T-helper 1 cell treated with Interleukin-12 subunit alpha and Interleukin-12 subunit beta and Interleukin-4 antibody, amounts not matched to agents 30 ng/mL and 1 ng/mL, for 36 hours (primary cell): Measurements from ENCODE around the gene UNC79. TPM values are rescaled to one million over a fixed set of nuclear protein-coding genes. Genes with fewer than 3 reads are reported as not detected.
"Not testable (repeated sequence)": the region's sequence is repeated elsewhere in the genome, so short reads cannot be mapped to it uniquely, and the experiment has no call there.

ENCODE experiments used
- intact Hi-C: fragments of 100-400 bp; cut with micrococcal nuclease; formaldehyde crosslinking; loops from one replicate; pipeline ENCODE4 v1.15.1; 2024
- total RNA-seq: library from RNA; stranded (reverse); gene quantifications from 2 replicates; pipeline ENCODE4 v1.2.3, GENCODE V29; 2022

Gene UNC79
- total RNA-seq, 1 donor from 2014 or later: not detected

DNA sequence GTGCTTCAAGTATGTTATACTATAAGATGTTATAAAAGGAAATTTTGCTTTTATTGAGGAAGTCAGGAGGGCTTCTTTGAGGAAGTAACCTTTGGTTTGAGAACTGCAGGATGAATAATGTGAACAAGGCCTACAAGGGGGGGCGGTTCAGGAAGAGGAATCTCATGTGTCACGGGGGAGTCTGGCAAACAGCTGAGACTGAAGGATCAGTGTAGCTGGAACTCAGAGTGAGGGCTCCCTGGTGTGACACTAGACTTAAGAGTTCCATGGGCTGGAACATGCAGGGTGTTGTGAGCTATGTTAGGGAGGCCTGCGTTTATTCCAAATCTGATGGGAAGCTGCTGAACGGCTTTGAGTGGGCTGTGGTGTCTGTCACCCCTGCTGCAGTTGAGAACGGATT is 62.3 kb downstream of the UNC79 start:
- intact Hi-C loops: no loop called here

DNA sequence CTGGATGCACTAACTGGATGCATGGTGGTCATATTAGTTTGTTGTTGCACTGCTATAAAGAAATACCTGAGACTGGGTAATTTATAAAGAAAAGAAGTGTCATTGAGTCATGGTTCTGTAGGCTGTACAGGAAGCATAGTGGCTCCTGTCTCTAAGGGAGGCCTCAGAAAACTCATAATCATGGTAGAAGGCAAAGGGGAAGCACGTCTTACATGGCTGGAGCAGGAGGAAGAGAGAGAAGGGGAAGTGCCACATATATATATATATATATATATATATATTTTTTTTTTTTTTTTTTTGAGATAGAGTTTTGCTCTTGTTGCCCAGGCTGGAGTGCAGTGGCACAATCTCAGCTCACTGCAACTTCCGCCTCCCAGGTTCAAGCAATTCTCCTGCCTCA is 62.9 kb downstream of the UNC79 start:
- intact Hi-C loops: not testable (repeated sequence)

DNA sequence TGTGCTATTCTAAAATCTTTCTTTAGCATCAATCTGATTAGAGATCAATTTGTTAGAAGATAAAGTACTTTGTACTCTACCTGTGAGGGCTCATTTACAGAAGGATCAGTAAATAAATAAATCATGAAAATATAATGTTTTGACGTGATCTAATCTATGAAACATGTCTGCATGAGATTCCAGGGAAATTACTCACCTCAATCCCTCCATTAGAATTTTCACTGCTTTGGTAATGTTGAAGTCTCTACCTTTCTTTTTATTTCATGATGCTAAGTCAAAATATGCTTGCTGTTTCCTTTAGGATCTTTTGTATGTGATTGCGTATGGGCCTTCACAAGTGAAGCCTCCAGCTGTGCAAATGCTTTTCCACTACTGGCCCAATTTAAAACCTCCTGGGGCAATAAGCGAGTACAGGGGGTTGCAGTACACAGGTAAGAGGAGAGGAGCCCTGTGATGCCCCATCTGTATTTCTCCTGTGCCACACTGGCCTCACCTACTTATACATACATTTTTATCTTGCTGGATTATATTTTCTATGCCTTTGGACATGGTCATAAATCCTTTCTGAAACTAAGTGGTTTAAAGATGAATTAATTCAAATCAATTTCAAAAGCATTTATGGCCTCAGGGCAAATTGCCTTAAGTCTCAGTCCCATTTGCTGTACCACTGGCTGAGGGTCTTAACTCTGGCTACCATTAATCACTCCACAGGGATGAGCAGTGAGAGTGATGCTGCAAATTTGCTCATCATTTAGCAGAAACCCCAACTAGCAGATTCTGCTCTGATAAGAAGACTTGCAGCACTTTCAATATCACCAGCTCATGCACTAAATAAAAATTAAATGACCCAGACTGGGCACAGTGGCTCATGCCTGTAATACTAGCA is 66.4 kb downstream of the UNC79 start:
- intact Hi-C loops: no loop called here

GRCh38 chr14:93510056-93510455 is 79.3 kb downstream of the UNC79 start:
- intact Hi-C loops: no loop called here

DNA sequence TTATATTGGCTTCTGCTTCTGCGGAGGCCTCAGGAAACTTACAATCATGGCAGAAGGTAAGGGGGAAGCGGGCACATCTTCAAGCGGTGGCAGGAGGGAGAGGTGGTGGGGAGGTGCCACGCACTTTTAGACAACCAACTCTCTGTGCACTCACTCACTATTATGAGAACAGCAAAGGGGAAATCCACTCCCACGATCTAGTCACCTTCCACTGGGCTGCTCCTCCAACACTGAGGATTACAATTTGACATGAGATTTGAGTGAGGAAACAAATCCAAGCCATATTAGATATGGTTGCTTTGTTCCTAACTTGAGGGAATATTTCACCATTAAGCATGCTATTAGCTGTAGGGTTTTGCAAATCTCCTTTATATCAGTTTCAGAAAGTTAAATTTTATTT is 80.3 kb downstream of the UNC79 start:
- intact Hi-C loops: no loop called here

- intact Hi-C loops: no loop called here
Observed at GRCh38 chr14:93520053-93520607, 89.4 kb downstream of the UNC79 start.

DNA sequence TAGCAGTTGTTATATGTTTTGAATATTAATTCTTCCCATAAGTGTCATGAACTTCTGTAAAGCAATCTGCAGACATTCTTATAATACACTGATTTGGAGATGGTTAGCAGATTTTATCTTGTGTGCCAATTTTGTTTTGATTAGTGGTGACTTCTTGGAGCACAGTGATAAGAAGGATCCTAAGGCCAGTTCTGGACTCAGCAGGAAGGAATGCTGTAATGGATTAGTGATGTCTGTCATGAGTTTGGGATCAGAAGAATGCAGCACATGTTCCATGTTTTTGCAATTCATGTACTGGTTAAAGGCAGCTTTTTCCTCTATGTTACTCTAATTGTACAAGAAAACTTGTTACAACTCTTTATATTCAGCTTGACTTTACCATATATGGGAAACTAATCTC is 91.5 kb downstream of the UNC79 start:
- intact Hi-C loops: no loop called here

GRCh38 chr14:93525216-93525615 is 94.5 kb downstream of the UNC79 start:
- intact Hi-C loops: not testable (repeated sequence)

DNA sequence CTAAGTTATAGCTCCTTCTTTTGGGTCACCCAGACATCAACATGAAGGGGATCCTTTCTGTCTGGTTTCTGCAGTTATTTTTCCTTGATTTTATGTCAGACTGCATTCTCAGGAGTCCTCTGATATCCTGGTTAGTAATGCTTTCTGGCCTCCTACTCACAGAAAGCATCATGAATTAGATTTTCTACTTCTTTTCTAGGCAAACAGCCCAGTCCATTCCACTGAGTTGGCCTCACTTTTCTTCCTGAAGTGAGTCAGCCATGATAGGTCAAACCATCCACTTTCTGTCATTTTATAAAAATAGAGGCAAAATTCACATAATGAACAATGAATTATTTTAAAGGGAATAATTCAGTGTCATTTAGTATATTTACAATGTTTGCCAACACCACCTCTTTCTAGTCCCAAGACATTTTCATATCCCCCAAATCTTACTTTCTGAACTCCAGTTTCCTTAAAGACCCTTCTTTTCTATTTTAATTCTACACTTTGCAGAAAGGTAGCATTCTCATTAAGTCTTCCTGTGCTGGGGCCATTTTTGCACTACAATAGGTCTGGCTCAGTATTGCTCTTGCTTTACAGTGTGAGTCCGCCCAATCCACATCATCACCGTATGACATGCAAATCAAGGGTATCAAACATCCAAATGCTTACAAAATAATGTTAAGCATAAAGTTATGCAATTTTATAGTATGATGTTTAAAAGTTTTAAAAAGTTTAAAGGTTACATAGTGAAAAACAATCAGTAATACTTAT is 95.1 kb downstream of the UNC79 start:
- intact Hi-C loops: no loop called here

DNA sequence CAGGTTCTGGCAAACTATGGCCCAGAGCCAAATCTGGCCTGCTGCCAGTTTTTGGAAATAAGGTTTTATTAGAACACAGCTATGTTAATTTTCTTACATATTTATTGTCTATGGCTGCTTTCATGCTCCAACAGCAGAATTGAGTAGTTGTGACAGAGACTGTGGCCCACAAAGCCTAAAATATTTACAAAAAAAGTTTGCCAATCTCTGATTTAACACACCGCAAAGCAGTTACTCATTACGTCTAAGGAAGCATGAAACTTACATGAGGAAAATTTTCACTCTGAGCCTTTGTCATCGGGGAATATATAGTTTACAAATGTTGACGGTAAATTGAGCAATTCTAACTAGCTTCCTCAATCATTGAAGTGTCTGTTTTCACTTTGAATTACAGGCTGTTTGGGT is 96.5 kb downstream of the UNC79 start:
- intact Hi-C loops: no loop called here

DNA sequence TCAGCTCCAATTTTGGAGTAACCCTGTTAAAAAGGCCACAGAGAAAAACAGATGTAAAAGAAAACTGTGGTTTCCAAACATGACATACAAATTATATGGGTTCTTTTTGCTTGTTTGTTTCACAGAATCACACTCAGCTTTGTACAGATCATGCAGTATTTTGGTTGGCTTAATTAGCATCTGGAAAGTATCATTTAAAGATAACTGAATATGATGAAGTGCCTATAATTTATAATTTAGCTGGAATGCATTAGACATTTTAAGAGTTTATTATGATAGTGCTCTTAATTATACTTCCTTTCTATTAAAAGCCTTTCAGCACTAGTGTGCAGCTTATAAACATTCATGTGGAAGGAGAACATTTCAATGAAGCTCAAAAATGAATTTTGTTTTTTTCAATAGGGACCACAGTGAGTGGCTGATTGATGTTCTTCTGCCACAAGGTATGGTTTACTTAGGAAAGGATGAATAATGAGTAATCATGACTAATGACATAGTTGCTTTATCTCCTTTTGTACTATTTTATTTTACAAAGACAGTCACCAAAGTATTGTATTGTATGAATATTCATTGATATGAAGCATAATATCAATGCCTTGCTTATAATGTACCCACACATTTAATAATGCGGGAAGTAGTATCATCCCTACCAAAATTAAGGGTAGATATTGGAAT is 98.3 kb downstream of the UNC79 start:
- intact Hi-C loops: no loop called here

DNA sequence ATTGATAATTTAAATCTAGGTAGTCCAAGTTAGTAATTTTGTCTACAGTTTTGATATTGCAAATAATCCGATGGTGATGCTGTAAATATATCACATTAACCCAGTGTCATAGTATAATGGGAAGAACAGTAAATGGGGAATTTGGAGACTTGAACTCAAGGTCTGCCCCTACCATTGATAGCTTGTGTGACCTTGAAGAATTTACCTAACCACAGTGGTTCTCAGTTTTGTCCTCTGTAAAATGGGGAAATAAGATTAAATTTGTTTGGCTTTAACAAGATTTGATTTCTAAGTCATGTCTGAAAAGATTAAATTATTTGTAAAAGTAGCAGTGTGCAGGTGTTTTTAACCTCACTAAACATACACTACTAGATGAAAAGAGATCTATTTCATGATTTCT is 100.9 kb downstream of the UNC79 start:
- intact Hi-C loops: no loop called here

GRCh38 chr14:93532541-93532940 is 101.8 kb downstream of the UNC79 start:
- intact Hi-C loops: no loop called here

DNA sequence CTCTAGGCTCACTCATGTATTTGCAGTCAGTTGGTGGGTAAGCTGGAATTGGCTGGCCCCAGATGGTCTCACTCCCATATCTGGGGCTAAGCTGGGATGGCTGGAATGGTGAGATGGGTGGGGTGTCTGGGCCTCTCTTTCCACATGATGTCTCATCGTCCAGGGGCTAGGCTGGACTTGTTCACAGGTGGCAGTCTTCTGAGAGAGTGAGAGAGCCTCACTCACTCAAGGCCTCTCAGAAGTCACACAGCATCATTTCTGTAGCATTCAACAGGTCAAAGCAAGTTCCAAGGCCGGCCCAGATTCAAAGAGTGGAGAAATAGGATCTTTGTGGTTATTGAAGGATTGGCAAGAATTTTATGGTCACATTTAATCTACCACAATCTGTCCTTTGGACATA is 102.7 kb downstream of the UNC79 start:
- intact Hi-C loops: no loop called here

- intact Hi-C loops: no loop called here
Observed at GRCh38 chr14:93533842-93534241, 103.1 kb downstream of the UNC79 start.

DNA sequence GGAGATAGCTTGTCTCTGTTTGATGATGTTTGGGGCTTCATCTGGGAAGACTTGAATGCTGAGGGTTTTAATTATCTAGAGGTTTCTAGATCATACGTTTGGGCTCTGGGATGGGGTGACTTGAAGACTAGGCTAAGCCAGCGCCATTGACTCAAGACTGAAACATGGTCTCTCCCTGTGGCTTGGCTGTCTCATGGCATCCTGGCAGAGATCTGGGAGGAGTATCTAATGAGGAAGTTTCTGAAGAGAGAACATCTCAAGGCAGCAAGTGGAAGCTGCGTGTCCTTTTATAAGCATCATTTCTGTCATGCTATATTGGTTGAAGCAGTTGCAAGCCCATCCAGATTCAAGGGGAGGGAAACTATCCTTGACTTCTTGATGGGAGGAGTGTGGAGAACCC is 104.8 kb downstream of the UNC79 start:
- intact Hi-C loops: no loop called here

- intact Hi-C loops: no loop called here
Observed at GRCh38 chr14:93536945-93537344, 106.2 kb downstream of the UNC79 start.

DNA sequence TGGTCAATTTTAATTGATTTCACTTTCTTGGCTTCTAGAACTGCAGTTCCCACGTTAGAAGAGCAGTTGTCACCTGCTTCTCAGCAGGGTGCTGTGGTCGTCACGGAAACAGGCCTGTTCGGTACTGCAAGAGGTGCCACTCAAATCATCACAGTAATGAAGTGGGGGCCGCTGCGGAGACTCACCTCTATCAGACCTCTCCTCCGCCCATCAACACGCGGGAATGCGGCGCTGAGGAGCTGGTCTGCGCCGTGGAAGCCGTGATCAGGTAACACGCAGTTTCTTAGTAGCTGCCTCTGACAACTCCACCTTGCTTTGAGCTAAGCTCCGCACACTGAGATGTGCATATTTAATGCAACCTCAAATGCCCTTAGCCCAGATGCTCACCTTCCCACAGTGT is 107.2 kb downstream of the UNC79 start:
- intact Hi-C loops: no loop called here

- intact Hi-C loops: no loop called here
Observed at GRCh38 chr14:93538413-93538812, 107.7 kb downstream of the UNC79 start.

GRCh38 chr14:93540235-93540634 is 109.5 kb downstream of the UNC79 start:
- intact Hi-C loops: loop anchor here (5.0 kb wide), 1 partner anchor 428 kb away; no protein-coding TSS in a partner anchor

DNA sequence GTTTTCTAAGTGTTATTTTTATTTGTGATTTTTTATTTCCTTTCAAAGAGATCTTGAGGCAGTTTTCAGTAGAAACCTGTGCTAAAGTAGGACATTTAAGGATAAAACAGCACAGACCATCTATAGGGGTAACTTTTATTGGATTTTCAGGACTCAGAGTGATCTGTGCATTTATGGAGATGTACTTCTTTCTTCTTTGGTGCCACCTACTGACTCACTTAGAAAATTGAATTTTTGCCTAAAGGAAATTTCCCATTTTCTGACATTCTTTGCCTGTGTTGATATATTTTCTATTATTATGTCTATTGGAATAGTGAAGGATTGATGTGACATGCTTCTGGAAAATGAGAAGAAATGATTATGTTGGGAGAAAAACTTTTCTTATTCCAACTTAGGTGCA is 113.0 kb downstream of the UNC79 start:
- intact Hi-C loops: loop anchor here (5.0 kb wide), 1 partner anchor 431 kb away; no protein-coding TSS in a partner anchor

- intact Hi-C loops: loop anchor here (5.0 kb wide), 1 partner anchor 432 kb away; no protein-coding TSS in a partner anchor
Observed at GRCh38 chr14:93544212-93544611, 113.5 kb downstream of the UNC79 start.
